ENCODE results near the gene NTHL1.

Gene NTHL1

GRCh38 chr16:2025251-2025650 is 22.4 kb downstream of the NTHL1 start:
- no peak for TF ChIP-seq CTCF (IDR thresholded peaks at IDR 0.05; ENCODE audit: low read depth, low read length)
- DNase-seq (ENCODE audit: low read depth in 2 of 2): no peak
- no peak overlapping the region for H3K4me3 ChIP-seq (replicated peaks in 1 of 2; ENCODE audit: low read depth in 2 of 2, low read length in 2 of 2)

DNA sequence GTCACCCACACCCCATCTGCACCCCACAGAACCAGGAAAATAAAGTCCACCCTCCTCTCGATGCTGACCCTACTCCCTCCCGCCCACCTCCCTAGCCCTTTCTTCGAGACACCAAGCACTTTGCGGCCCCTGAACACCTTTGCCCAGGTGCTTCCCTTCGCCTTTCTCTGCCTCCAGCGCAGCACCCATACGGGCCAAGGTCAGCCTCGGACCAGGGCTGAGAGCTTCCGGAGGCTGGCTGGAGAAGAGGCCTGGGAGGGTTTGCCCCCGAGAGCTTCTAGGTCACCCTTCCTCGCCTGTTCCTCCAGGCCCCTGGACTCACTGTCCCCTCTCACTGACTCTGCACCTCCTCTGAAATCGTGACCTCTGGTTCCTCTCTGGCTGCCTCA is 23.6 kb downstream of the NTHL1 start:
- DNase-seq (ENCODE audit: low read depth in 2 of 2): no peak
- no peak for TF ChIP-seq CTCF (IDR thresholded peaks at IDR 0.05; ENCODE audit: low read depth, low read length)
- no peak overlapping the region for H3K4me3 ChIP-seq (replicated peaks in 1 of 2; ENCODE audit: low read depth in 2 of 2, low read length in 2 of 2)

DNA sequence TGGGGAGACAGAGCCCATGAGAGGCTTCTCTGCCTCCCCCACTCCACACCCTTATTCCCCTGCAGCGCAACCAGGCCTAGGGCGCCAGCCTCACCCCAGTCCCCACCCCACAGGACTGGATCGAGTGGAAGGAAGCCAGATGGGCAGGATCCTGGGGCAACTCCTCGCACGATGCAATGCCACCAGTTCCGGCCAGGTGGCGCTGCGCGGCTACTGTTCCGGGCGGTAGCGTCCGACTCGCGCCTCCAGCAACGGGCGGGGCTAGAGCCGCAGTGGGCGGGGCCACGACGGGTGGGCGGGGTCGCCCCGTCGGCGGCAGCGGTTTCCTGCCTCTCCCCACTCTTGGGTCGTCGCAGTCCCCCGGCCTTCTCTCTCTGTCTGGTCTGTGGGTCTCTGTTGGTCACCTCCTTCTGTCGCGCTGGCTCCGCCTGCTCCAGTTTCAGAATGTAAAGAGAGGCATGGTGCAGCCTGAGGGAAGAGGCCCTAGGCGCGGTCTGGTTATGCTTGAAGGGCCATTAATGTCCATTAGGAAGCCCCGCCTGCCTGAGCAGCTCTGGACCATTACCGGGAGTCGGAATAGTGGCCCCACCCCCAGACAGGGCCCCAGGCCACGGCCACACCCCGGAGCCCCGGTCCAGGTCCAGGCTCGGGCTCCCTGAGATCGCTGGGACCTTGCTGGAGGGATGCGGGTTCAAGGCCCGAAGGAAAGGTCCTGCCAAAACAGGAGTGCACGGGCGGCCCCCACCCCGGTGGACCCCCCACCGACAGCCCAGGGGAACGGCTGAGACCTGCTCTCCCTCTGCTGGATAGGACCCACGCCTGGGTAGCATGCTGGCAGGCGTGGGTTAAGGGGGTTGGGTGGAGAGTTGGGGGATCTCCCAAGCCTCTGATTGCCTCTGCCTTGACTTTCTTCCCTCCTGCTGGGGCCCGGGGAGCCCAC is 24.3 kb downstream of the NTHL1 start:
- peak overlapping the region; percentile 21 to 36 for H3K4me3 ChIP-seq (replicated peaks in 1 of 2; ENCODE audit: low read depth in 2 of 2, low read length in 2 of 2)
- TF ChIP-seq CTCF (IDR thresholded peaks at IDR 0.05; ENCODE audit: low read depth, low read length): peak; percentile 91
- peak; percentile 87 to 90 for DNase-seq (ENCODE audit: low read depth in 2 of 2)

- TF ChIP-seq CTCF (IDR thresholded peaks at IDR 0.05; ENCODE audit: low read depth, low read length): no peak
- peak in 1 of 2 donors; percentile 68 for DNase-seq (ENCODE audit: low read depth in 2 of 2)
- H3K4me3 ChIP-seq (replicated peaks in 1 of 2; ENCODE audit: low read depth in 2 of 2, low read length in 2 of 2): peak overlapping the region; percentile 21 to 36
These were observed 24.9 kb downstream of the NTHL1 start for GRCh38 chr16:2022723-2023091.

GRCh38 chr16:2019921-2020831 is 27.5 kb downstream of the NTHL1 start:
- no peak overlapping the region for H3K4me3 ChIP-seq (replicated peaks in 1 of 2; ENCODE audit: low read depth in 2 of 2, low read length in 2 of 2)
- peak in 1 of 2 donors; percentile 9 for DNase-seq (ENCODE audit: low read depth in 2 of 2)
- TF ChIP-seq CTCF (IDR thresholded peaks at IDR 0.05; ENCODE audit: low read depth, low read length): no peak

GRCh38 chr16:2019518-2019920 is 28.1 kb downstream of the NTHL1 start, which contains the start of gene NPW:
TSS of gene NPW (plus strand) at chr16:2019785.
- no peak for DNase-seq (ENCODE audit: low read depth in 2 of 2)
- H3K4me3 ChIP-seq (replicated peaks in 1 of 2; ENCODE audit: low read depth in 2 of 2, low read length in 2 of 2): no peak within 1 kb of the TSS
- no peak for TF ChIP-seq CTCF (IDR thresholded peaks at IDR 0.05; ENCODE audit: low read depth, low read length)

All from cardiac fibroblast (primary cell).